ENCODE measurements around the gene PPP3CA. TPM values are rescaled to one million over a fixed set of nuclear protein-coding genes. Genes with fewer than 3 reads are reported as not detected.

Gene PPP3CA
- total RNA-seq, 1 donor from 2014 or later: 29.9 TPM

DNA sequence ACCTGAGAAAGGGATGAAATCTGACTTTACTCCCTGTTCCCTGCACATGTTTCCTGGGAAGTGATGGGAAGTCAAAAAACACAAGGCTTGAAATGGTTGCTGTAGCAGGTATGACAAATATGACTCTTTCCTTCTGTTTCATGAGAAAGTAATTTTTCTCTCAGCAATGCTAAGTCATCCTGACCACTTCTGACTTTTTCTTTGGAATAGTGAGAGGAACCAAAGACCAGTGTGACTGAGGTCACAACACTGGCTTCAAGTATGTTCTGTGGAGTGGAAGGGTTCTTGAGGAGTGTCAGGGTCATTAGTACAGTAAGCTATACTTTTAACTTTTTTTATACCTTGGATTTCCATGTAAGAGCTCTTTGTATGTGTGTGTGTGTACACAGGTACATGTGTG is 225.3 kb downstream of the PPP3CA start:
- no peak overlapping the region for H3K4me3 Mint-ChIP-seq (ENCODE audit: unreplicated experiment)
- no peaks in the 10 kb centered on the region for H3K27me3 Mint-ChIP-seq (ENCODE audit: unreplicated experiment)
- TF ChIP-seq, protein P1, sequence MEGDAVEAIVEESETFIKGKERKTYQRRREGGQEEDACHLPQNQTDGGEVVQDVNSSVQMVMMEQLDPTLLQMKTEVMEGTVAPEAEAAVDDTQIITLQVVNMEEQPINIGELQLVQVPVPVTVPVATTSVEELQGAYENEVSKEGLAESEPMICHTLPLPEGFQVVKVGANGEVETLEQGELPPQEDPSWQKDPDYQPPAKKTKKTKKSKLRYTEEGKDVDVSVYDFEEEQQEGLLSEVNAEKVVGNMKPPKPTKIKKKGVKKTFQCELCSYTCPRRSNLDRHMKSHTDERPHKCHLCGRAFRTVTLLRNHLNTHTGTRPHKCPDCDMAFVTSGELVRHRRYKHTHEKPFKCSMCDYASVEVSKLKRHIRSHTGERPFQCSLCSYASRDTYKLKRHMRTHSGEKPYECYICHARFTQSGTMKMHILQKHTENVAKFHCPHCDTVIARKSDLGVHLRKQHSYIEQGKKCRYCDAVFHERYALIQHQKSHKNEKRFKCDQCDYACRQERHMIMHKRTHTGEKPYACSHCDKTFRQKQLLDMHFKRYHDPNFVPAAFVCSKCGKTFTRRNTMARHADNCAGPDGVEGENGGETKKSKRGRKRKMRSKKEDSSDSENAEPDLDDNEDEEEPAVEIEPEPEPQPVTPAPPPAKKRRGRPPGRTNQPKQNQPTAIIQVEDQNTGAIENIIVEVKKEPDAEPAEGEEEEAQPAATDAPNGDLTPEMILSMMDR (IDR thresholded peaks at IDR 0.05; ENCODE audit: partially characterized antibody, unreplicated experiment): no peak
- DNase-seq: no peak
- H3K9me3 Mint-ChIP-seq (ENCODE audit: unreplicated experiment): no peaks in the 10 kb centered on the region
- no peaks in the 10 kb centered on the region for H3K36me3 Mint-ChIP-seq (ENCODE audit: unreplicated experiment)
- H3K4me1 Mint-ChIP-seq (ENCODE audit: low read depth, unreplicated experiment): no peaks in the 10 kb centered on the region
- no peak overlapping the region for H3K27ac Mint-ChIP-seq (ENCODE audit: unreplicated experiment)

DNA sequence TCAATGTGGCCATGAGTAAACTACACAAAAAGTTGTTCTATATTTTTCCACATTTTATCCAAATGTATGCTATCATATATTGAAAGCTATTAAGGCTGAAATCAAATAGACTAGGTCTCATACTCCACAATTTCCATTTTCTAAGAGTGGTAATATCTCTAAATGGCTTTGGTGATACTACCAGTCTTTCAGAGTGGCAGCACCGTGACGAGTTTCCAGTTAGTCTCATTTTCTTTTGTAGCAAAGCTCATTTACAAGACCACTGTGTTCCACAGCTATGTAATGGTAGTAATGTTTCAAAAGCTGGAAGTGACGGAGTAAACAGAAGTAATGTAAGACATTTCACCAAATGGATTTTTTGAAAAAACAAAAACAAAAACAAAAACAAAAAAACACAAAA is 228.2 kb downstream of the PPP3CA start:
- no peak overlapping the region for H3K27ac Mint-ChIP-seq (ENCODE audit: unreplicated experiment)
- TF ChIP-seq, protein P1 (IDR thresholded peaks at IDR 0.05; ENCODE audit: partially characterized antibody, unreplicated experiment): no peak
- no peak overlapping the region for H3K4me3 Mint-ChIP-seq (ENCODE audit: unreplicated experiment)
- no peaks in the 10 kb centered on the region for H3K27me3 Mint-ChIP-seq (ENCODE audit: unreplicated experiment)
- H3K4me1 Mint-ChIP-seq (ENCODE audit: low read depth, unreplicated experiment): no peaks in the 10 kb centered on the region
- no peaks in the 10 kb centered on the region for H3K9me3 Mint-ChIP-seq (ENCODE audit: unreplicated experiment)
- DNase-seq: no peak
- H3K36me3 Mint-ChIP-seq (ENCODE audit: unreplicated experiment): no peaks in the 10 kb centered on the region

- no peak overlapping the region for H3K4me3 Mint-ChIP-seq (ENCODE audit: unreplicated experiment)
- H3K27ac Mint-ChIP-seq (ENCODE audit: unreplicated experiment): no peak overlapping the region
- H3K4me1 Mint-ChIP-seq (ENCODE audit: low read depth, unreplicated experiment): no peaks in the 10 kb centered on the region
- TF ChIP-seq, protein P1 (IDR thresholded peaks at IDR 0.05; ENCODE audit: partially characterized antibody, unreplicated experiment): no peak
- DNase-seq: no peak
- H3K27me3 Mint-ChIP-seq (ENCODE audit: unreplicated experiment): no peaks in the 10 kb centered on the region
- no peaks in the 10 kb centered on the region for H3K36me3 Mint-ChIP-seq (ENCODE audit: unreplicated experiment)
- no peaks in the 10 kb centered on the region for H3K9me3 Mint-ChIP-seq (ENCODE audit: unreplicated experiment)
Observed at GRCh38 chr4:101118617-101119016, 228.7 kb downstream of the PPP3CA start.

- H3K27ac Mint-ChIP-seq (ENCODE audit: unreplicated experiment): no peak overlapping the region
Observed at GRCh38 chr4:101115887-101116286, 231.4 kb downstream of the PPP3CA start.

DNA sequence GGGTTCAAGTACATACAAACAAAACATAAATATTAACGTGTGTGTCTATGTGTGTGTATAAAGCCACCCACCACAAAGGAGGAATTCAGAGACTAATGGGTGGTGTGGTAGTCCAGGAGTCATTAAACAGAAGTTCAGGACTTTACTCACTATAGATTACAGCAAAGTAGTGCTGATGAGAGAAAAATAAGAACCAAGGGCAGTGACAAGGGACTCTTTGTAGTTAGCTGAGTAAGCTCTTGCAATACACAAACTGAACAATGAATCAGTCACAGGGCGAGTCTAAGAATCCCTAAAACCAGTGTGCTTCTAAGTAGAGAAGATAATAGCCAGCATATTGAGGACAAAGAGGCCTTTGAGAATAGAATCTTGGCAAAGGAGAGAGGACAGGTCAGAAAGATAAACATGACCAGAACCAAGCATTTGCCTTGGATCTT is 232.4 kb downstream of the PPP3CA start:
- Mint-ChIP-seq H3K27ac (ENCODE audit: unreplicated experiment) (no peak overlapping the region), H3K4me1 (ENCODE audit: low read depth, unreplicated experiment) (no peaks in the 10 kb centered on the region), H3K27me3 (ENCODE audit: unreplicated experiment) (no peaks in the 10 kb centered on the region), H3K4me3 (ENCODE audit: unreplicated experiment) (no peak overlapping the region), H3K9me3 (ENCODE audit: unreplicated experiment) (no peaks in the 10 kb centered on the region), H3K36me3 (ENCODE audit: unreplicated experiment) (no peaks in the 10 kb centered on the region)
- no peak for DNase-seq
- TF ChIP-seq, protein P1 (IDR thresholded peaks at IDR 0.05; ENCODE audit: partially characterized antibody, unreplicated experiment): no peak

More at GRCh38 chr4:101115887-101116286, 231.4 kb downstream of the PPP3CA start:
- TF ChIP-seq, protein P1 (IDR thresholded peaks at IDR 0.05; ENCODE audit: partially characterized antibody, unreplicated experiment): no peak
- H3K9me3 Mint-ChIP-seq (ENCODE audit: unreplicated experiment): no peaks in the 10 kb centered on the region
- H3K4me1 Mint-ChIP-seq (ENCODE audit: low read depth, unreplicated experiment): no peaks in the 10 kb centered on the region
- no peaks in the 10 kb centered on the region for H3K27me3 Mint-ChIP-seq (ENCODE audit: unreplicated experiment)
- DNase-seq: no peak
- no peaks in the 10 kb centered on the region for H3K36me3 Mint-ChIP-seq (ENCODE audit: unreplicated experiment)
- H3K4me3 Mint-ChIP-seq (ENCODE audit: unreplicated experiment): no peak overlapping the region

Measured in glutamatergic neuron (in vitro differentiated cells).